Measurements from ENCODE around the gene NTM.

Gene NTM

GRCh38 chr11:131372234-131372962 lies 2.0 kb downstream of the NTM start:
- Histone ChIP-seq H3K27ac (ENCODE audit: low read depth, low read length) (no peak overlapping the region), H3K36me3 (ENCODE audit: control insufficient read depth in 1 of 2, insufficient read depth in 2 of 2, low read length in 2 of 2) (no peaks in the 10 kb centered on the region), H3K4me1 (ENCODE audit: control insufficient read depth in 1 of 2, insufficient read depth in 2 of 2, low read length in 2 of 2) (peaks cover 14 to 17% of the 10 kb centered on the region in 2 donors), H3K4me3 (ENCODE audit: low read depth in 1 of 2, low read length in 2 of 2) (no peak overlapping the region), H3K9me3 (ENCODE audit: control insufficient read depth in 1 of 2, low read length in 2 of 2) (no peaks in the 10 kb centered on the region), H3K9ac (ENCODE audit: low read depth in 1 of 2, low read length in 2 of 2) (no peak overlapping the region), H3K27me3 (ENCODE audit: control insufficient read depth in 1 of 2, insufficient read depth in 2 of 2, low read length in 2 of 2) (peaks cover 25 to 32% of the 10 kb centered on the region in 2 donors)

DNA sequence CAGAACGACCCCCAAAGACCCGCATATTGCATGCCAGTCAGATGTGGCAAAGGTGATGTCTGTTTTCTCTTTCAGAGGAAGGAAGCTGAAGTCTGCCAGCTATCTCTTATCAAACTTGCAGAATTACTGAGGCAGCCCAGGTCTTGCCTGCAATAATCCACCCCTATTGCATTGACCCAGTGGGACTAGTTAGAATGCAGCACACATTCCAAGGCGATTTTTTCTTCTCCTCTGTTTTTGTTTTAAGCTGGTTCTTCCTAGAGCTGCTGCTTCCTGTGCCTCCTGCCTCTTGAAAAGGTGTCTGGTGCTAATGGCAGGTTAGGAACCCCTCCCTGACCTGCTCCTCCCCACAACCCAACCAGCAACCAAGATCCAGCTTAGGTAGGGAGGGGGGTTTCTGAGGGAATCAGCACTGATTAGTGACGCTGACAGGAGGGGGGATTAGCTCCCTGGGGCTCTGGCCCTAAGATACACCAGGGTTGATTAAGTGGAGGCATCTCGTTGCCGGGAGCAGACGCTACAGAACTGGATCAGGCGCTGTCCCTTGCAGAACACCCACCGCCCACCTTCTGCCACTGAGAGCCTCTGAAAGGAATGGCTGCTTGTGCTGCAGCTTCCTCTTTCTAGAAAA lies 2.8 kb downstream of the NTM start:
- H3K9ac ChIP-seq (ENCODE audit: low read depth in 1 of 2, low read length in 2 of 2), result no peak overlapping the region

GRCh38 chr11:131373756-131374155 lies 3.3 kb downstream of the NTM start:
- Histone ChIP-seq H3K9ac (ENCODE audit: low read depth in 1 of 2, low read length in 2 of 2) (no peak overlapping the region), H3K4me3 (ENCODE audit: low read depth in 1 of 2, low read length in 2 of 2) (no peak overlapping the region), H3K36me3 (ENCODE audit: control insufficient read depth in 1 of 2, insufficient read depth in 2 of 2, low read length in 2 of 2) (no peaks in the 10 kb centered on the region), H3K4me1 (ENCODE audit: control insufficient read depth in 1 of 2, insufficient read depth in 2 of 2, low read length in 2 of 2) (peaks cover 14 to 17% of the 10 kb centered on the region in 2 donors), H3K27me3 (ENCODE audit: control insufficient read depth in 1 of 2, insufficient read depth in 2 of 2, low read length in 2 of 2) (peaks cover 25 to 32% of the 10 kb centered on the region in 2 donors), H3K27ac (ENCODE audit: low read depth, low read length) (no peak overlapping the region), H3K9me3 (ENCODE audit: control insufficient read depth in 1 of 2, low read length in 2 of 2) (no peaks in the 10 kb centered on the region)

More for the DNA sequence above, 2.8 kb downstream of the NTM start:
- Histone ChIP-seq H3K27ac (ENCODE audit: low read depth, low read length) (no peak overlapping the region), H3K4me3 (ENCODE audit: low read depth in 1 of 2, low read length in 2 of 2) (no peak overlapping the region), H3K9me3 (ENCODE audit: control insufficient read depth in 1 of 2, low read length in 2 of 2) (no peaks in the 10 kb centered on the region), H3K36me3 (ENCODE audit: control insufficient read depth in 1 of 2, insufficient read depth in 2 of 2, low read length in 2 of 2) (no peaks in the 10 kb centered on the region), H3K27me3 (ENCODE audit: control insufficient read depth in 1 of 2, insufficient read depth in 2 of 2, low read length in 2 of 2) (peaks cover 25 to 32% of the 10 kb centered on the region in 2 donors), H3K4me1 (ENCODE audit: control insufficient read depth in 1 of 2, insufficient read depth in 2 of 2, low read length in 2 of 2) (peaks cover 14 to 17% of the 10 kb centered on the region in 2 donors)

GRCh38 chr11:131375421-131375820 lies 5.0 kb downstream of the NTM start:
- Histone ChIP-seq H3K36me3 (ENCODE audit: control insufficient read depth in 1 of 2, insufficient read depth in 2 of 2, low read length in 2 of 2) (no peaks in the 10 kb centered on the region), H3K4me3 (ENCODE audit: low read depth in 1 of 2, low read length in 2 of 2) (no peak overlapping the region), H3K27me3 (ENCODE audit: control insufficient read depth in 1 of 2, insufficient read depth in 2 of 2, low read length in 2 of 2) (peaks cover 25 to 32% of the 10 kb centered on the region in 2 donors), H3K9me3 (ENCODE audit: control insufficient read depth in 1 of 2, low read length in 2 of 2) (no peaks in the 10 kb centered on the region), H3K9ac (ENCODE audit: low read depth in 1 of 2, low read length in 2 of 2) (no peak overlapping the region), H3K4me1 (ENCODE audit: control insufficient read depth in 1 of 2, insufficient read depth in 2 of 2, low read length in 2 of 2) (peaks cover 13 to 15% of the 10 kb centered on the region in 2 donors), H3K27ac (ENCODE audit: low read depth, low read length) (no peak overlapping the region)

GRCh38 chr11:131375915-131376314 lies 5.5 kb downstream of the NTM start:
- Histone ChIP-seq H3K27me3 (ENCODE audit: control insufficient read depth in 1 of 2, insufficient read depth in 2 of 2, low read length in 2 of 2) (peaks cover 23 to 31% of the 10 kb centered on the region in 2 donors), H3K4me3 (ENCODE audit: low read depth in 1 of 2, low read length in 2 of 2) (no peak overlapping the region), H3K27ac (ENCODE audit: low read depth, low read length) (no peak overlapping the region), H3K9me3 (ENCODE audit: control insufficient read depth in 1 of 2, low read length in 2 of 2) (no peaks in the 10 kb centered on the region), H3K9ac (ENCODE audit: low read depth in 1 of 2, low read length in 2 of 2) (no peak overlapping the region), H3K4me1 (ENCODE audit: control insufficient read depth in 1 of 2, insufficient read depth in 2 of 2, low read length in 2 of 2) (peaks cover 8 to 10% of the 10 kb centered on the region in 2 donors), H3K36me3 (ENCODE audit: control insufficient read depth in 1 of 2, insufficient read depth in 2 of 2, low read length in 2 of 2) (no peaks in the 10 kb centered on the region)

DNA sequence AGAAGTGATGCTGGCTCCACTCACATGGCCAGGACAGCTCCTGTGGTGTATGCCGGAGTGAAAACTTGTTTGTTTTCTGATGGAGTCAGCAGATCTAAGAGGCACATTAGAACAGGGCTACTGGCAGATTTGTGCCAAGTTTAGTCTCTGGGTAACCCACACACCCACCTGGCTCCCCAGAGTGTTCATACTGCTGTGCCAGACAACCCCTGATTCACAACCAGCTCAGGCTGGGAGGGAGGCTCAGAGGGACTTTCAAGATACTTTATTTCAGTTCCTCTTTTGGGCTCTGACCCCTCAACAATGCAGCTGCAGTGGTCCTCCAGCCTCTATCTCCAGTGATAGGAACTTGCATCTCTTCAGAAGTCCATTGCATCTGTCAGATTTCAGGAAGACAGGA lies 8.5 kb downstream of the NTM start:
- Histone ChIP-seq H3K36me3 (ENCODE audit: control insufficient read depth in 1 of 2, insufficient read depth in 2 of 2, low read length in 2 of 2) (no peaks in the 10 kb centered on the region), H3K9ac (ENCODE audit: low read depth in 1 of 2, low read length in 2 of 2) (no peak overlapping the region), H3K27me3 (ENCODE audit: control insufficient read depth in 1 of 2, insufficient read depth in 2 of 2, low read length in 2 of 2) (peaks cover 4 to 5% of the 10 kb centered on the region in 2 donors), H3K4me3 (ENCODE audit: low read depth in 1 of 2, low read length in 2 of 2) (no peak overlapping the region), H3K4me1 (ENCODE audit: control insufficient read depth in 1 of 2, insufficient read depth in 2 of 2, low read length in 2 of 2) (no peaks in the 10 kb centered on the region), H3K27ac (ENCODE audit: low read depth, low read length) (no peak overlapping the region), H3K9me3 (ENCODE audit: control insufficient read depth in 1 of 2, low read length in 2 of 2) (no peaks in the 10 kb centered on the region)

DNA sequence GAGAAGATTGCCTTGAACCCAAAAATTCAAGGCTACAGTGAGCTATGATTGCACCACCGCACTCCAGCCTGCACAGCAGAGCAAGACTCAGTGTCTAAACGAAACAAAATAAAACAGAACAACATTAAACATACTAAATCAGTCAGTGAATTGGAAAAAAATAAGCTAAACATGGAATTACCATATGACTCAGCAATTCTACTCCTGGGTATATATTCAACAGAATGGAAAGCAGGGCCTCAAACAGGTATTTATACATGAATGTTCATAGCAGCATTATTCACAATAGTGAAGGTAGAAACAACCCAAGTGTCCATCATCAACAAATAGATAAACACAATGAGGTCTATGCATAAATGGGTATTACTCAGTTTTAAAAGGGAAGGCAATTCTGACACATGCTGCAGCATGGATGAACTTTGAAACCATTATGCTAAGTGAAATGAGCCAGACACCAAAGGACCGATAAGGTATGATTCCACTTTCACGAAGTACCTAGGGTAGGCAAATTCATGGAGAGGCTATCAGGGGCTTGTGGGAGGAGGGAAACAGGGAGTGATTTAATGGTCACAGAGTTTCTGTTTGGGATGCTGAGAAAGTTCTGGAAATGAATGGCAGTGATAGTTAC lies 15.5 kb downstream of the NTM start:
- Histone ChIP-seq H3K36me3 (ENCODE audit: control insufficient read depth in 1 of 2, insufficient read depth in 2 of 2, low read length in 2 of 2) (no peaks in the 10 kb centered on the region), H3K27ac (ENCODE audit: low read depth, low read length) (no peak overlapping the region)

GRCh38 chr11:131386408-131386807 lies 16.0 kb downstream of the NTM start:
- peaks cover 10 to 11% of the 10 kb centered on the region in 2 donors for H3K4me1 ChIP-seq (ENCODE audit: control insufficient read depth in 1 of 2, insufficient read depth in 2 of 2, low read length in 2 of 2)
- no peaks in the 10 kb centered on the region for H3K27me3 ChIP-seq (ENCODE audit: control insufficient read depth in 1 of 2, insufficient read depth in 2 of 2, low read length in 2 of 2)
- H3K27ac ChIP-seq (ENCODE audit: low read depth, low read length), result no peak overlapping the region
- no peaks in the 10 kb centered on the region for H3K36me3 ChIP-seq (ENCODE audit: control insufficient read depth in 1 of 2, insufficient read depth in 2 of 2, low read length in 2 of 2)
- no peaks in the 10 kb centered on the region for H3K9me3 ChIP-seq (ENCODE audit: control insufficient read depth in 1 of 2, low read length in 2 of 2)
- no peak overlapping the region for H3K9ac ChIP-seq (ENCODE audit: low read depth in 1 of 2, low read length in 2 of 2)
- no peak overlapping the region for H3K4me3 ChIP-seq (ENCODE audit: low read depth in 1 of 2, low read length in 2 of 2)

More for the DNA sequence above, 15.5 kb downstream of the NTM start:
- H3K4me3 ChIP-seq (ENCODE audit: low read depth in 1 of 2, low read length in 2 of 2), result no peak overlapping the region
- H3K9ac ChIP-seq (ENCODE audit: low read depth in 1 of 2, low read length in 2 of 2), result no peak overlapping the region
- H3K27me3 ChIP-seq (ENCODE audit: control insufficient read depth in 1 of 2, insufficient read depth in 2 of 2, low read length in 2 of 2), result peaks cover 0 to 4% of the 10 kb centered on the region in 2 donors
- H3K9me3 ChIP-seq (ENCODE audit: control insufficient read depth in 1 of 2, low read length in 2 of 2), result no peaks in the 10 kb centered on the region
- H3K4me1 ChIP-seq (ENCODE audit: control insufficient read depth in 1 of 2, insufficient read depth in 2 of 2, low read length in 2 of 2), result peaks cover 10 to 11% of the 10 kb centered on the region in 2 donors

DNA sequence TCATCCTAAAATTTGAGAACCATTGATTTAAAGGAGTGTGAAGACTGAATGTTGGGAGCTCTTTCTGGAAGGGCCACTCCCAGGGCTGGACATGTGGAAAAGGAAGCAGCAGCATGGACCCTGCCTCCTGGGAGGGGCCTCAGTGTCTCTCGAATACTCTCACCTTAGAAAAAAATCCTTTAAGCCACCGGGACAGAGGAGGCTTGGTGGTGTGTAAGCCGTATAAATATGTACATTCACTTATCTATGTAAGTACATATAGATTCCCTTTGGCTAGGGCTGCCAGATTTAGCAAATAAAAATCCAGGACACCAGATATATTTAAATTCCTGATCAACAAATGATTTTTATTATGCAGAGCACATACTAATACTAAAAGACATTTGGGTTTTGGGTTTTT lies 17.6 kb downstream of the NTM start:
- Histone ChIP-seq H3K4me3 (ENCODE audit: low read depth in 1 of 2, low read length in 2 of 2) (no peak overlapping the region), H3K4me1 (ENCODE audit: control insufficient read depth in 1 of 2, insufficient read depth in 2 of 2, low read length in 2 of 2) (peaks cover 10 to 11% of the 10 kb centered on the region in 2 donors), H3K9me3 (ENCODE audit: control insufficient read depth in 1 of 2, low read length in 2 of 2) (no peaks in the 10 kb centered on the region), H3K27ac (ENCODE audit: low read depth, low read length) (no peak overlapping the region), H3K9ac (ENCODE audit: low read depth in 1 of 2, low read length in 2 of 2) (no peak overlapping the region), H3K27me3 (ENCODE audit: control insufficient read depth in 1 of 2, insufficient read depth in 2 of 2, low read length in 2 of 2) (no peaks in the 10 kb centered on the region), H3K36me3 (ENCODE audit: control insufficient read depth in 1 of 2, insufficient read depth in 2 of 2, low read length in 2 of 2) (no peaks in the 10 kb centered on the region)

- Histone ChIP-seq H3K4me1 (ENCODE audit: control insufficient read depth in 1 of 2, insufficient read depth in 2 of 2, low read length in 2 of 2) (peaks cover 10 to 11% of the 10 kb centered on the region in 2 donors), H3K4me3 (ENCODE audit: low read depth in 1 of 2, low read length in 2 of 2) (no peak overlapping the region)
Observed at GRCh38 chr11:131389582-131389981, 19.2 kb downstream of the NTM start.

More at GRCh38 chr11:131389582-131389981, 19.2 kb downstream of the NTM start:
- no peak overlapping the region for H3K27ac ChIP-seq (ENCODE audit: low read depth, low read length)
- H3K27me3 ChIP-seq (ENCODE audit: control insufficient read depth in 1 of 2, insufficient read depth in 2 of 2, low read length in 2 of 2), result no peaks in the 10 kb centered on the region
- H3K36me3 ChIP-seq (ENCODE audit: control insufficient read depth in 1 of 2, insufficient read depth in 2 of 2, low read length in 2 of 2), result no peaks in the 10 kb centered on the region
- no peaks in the 10 kb centered on the region for H3K9me3 ChIP-seq (ENCODE audit: control insufficient read depth in 1 of 2, low read length in 2 of 2)
- no peak overlapping the region for H3K9ac ChIP-seq (ENCODE audit: low read depth in 1 of 2, low read length in 2 of 2)
